ENCODE data around the gene LSM12. TPM values are rescaled to one million over a fixed set of nuclear protein-coding genes. Genes with fewer than 3 reads are reported as not detected.

The LSM12 gene
- total RNA-seq, 1 experiment from 2014 or later = 52.5 TPM

- ChIA-PET CTCF (no interaction called here), POLR2A (ENCODE audit: low non-redundant PET) (no interaction called here)
- Histone ChIP-seq H3K27ac (ENCODE audit: low read depth, low read length, poor library complexity, severe bottlenecking) (peak overlapping the region; percentile 97), H3K4me1 (ENCODE audit: insufficient read depth, low read length, poor library complexity, severe bottlenecking) (peaks cover 28% of the 10 kb centered on the region), H3K36me3 (ENCODE audit: insufficient read depth, low read length, poor library complexity, severe bottlenecking) (no peaks in the 10 kb centered on the region), H3K9me3 (ENCODE audit: low read depth, low read length, poor library complexity, severe bottlenecking) (no peaks in the 10 kb centered on the region), H3K4me3 (ENCODE audit: low read depth, low read length, poor library complexity, severe bottlenecking) (no peak overlapping the region), H3K27me3 (replicated peaks; ENCODE audit: insufficient read depth, low read depth, low read length, poor library complexity) (no peaks in the 10 kb centered on the region)
- TF ChIP-seq EZH2 (IDR thresholded peaks at IDR 0.05; ENCODE audit: borderline replicate concordance, low read depth, low read length, poor library complexity, severe bottlenecking) (no peak), CTCF (conservative IDR thresholded peaks at IDR 0.05; ENCODE audit: low read depth, low read length) (no peak)
- no peak for DNase-seq (ENCODE audit: low spot score)
- no TSS peak for BruUV-seq (replicated peaks)
- intact Hi-C loops (cut with micrococcal nuclease; ENCODE audit: unreplicated experiment) = no loop called here
These were observed 30.9 kb upstream of the LSM12 start for GRCh38 chr17:44097110-44097958.

GRCh38 chr17:44095647-44096496, 29.4 kb upstream of the LSM12 start:
- intact Hi-C loops (cut with micrococcal nuclease; ENCODE audit: unreplicated experiment) = no loop called here
- DNase-seq (ENCODE audit: low spot score) = peak; percentile 94
- ChIA-PET POLR2A (ENCODE audit: low non-redundant PET) (no interaction called here), CTCF (interaction anchor here (0.6 to 1.3 kb wide), 3 partner anchors 12 to 160 kb away, joined by 3 to 4 read pairs (median 3); partner anchors contain the start of gene HDAC5)
- TF ChIP-seq EZH2 (IDR thresholded peaks at IDR 0.05; ENCODE audit: borderline replicate concordance, low read depth, low read length, poor library complexity, severe bottlenecking) (no peak), CTCF (conservative IDR thresholded peaks at IDR 0.05; ENCODE audit: low read depth, low read length) (no peak)
- Histone ChIP-seq H3K9me3 (ENCODE audit: low read depth, low read length, poor library complexity, severe bottlenecking) (no peaks in the 10 kb centered on the region), H3K27ac (ENCODE audit: low read depth, low read length, poor library complexity, severe bottlenecking) (peak overlapping the region; percentile 97), H3K4me3 (ENCODE audit: low read depth, low read length, poor library complexity, severe bottlenecking) (peak overlapping the region; percentile 24), H3K36me3 (ENCODE audit: insufficient read depth, low read length, poor library complexity, severe bottlenecking) (peaks cover 3% of the 10 kb centered on the region), H3K4me1 (ENCODE audit: insufficient read depth, low read length, poor library complexity, severe bottlenecking) (peaks cover 25% of the 10 kb centered on the region), H3K27me3 (replicated peaks; ENCODE audit: insufficient read depth, low read depth, low read length, poor library complexity) (no peaks in the 10 kb centered on the region)
- BruUV-seq (replicated peaks) = TSS peak; percentile 81

GRCh38 chr17:44095388-44095646, 28.8 kb upstream of the LSM12 start:
- TF ChIP-seq EZH2 (IDR thresholded peaks at IDR 0.05; ENCODE audit: borderline replicate concordance, low read depth, low read length, poor library complexity, severe bottlenecking) (no peak), CTCF (conservative IDR thresholded peaks at IDR 0.05; ENCODE audit: low read depth, low read length) (no peak)
- Histone ChIP-seq H3K9me3 (ENCODE audit: low read depth, low read length, poor library complexity, severe bottlenecking) (no peaks in the 10 kb centered on the region), H3K36me3 (ENCODE audit: insufficient read depth, low read length, poor library complexity, severe bottlenecking) (peaks cover 3% of the 10 kb centered on the region), H3K4me3 (ENCODE audit: low read depth, low read length, poor library complexity, severe bottlenecking) (no peak overlapping the region), H3K27ac (ENCODE audit: low read depth, low read length, poor library complexity, severe bottlenecking) (peak overlapping the region; percentile 97), H3K4me1 (ENCODE audit: insufficient read depth, low read length, poor library complexity, severe bottlenecking) (peaks cover 25% of the 10 kb centered on the region), H3K27me3 (replicated peaks; ENCODE audit: insufficient read depth, low read depth, low read length, poor library complexity) (no peaks in the 10 kb centered on the region)
- ChIA-PET CTCF (interaction anchor here (0.6 to 1.3 kb wide), 3 partner anchors 12 to 159 kb away, joined by 3 to 4 read pairs (median 3); partner anchors contain the start of gene HDAC5), POLR2A (ENCODE audit: low non-redundant PET) (no interaction called here)
- no TSS peak for BruUV-seq (replicated peaks)
- intact Hi-C loops (cut with micrococcal nuclease; ENCODE audit: unreplicated experiment) = no loop called here
- no peak for DNase-seq (ENCODE audit: low spot score)
